HEK293T (cell line): ENCODE data around the gene PCK1.

Experiments used
- BHLHE40 ChIP-seq: fragments of 450-650 bp; IDR thresholded peaks from 2 replicates; pipeline ENCODE4 v1.6.1; 2016; ENCODE audit warnings: mild to moderate bottlenecking, moderate library complexity, borderline replicate concordance
- ELF4 ChIP-seq: fragments of 450-650 bp; IDR thresholded peaks from 2 replicates; pipeline ENCODE4 v1.6.1; 2017; ENCODE audit warnings: antibody characterized with exemption
- FOXA1 ChIP-seq: fragments of 450-650 bp; IDR thresholded peaks from 2 replicates; pipeline ENCODE4 v1.6.1; 2016; ENCODE audit warnings: mild to moderate bottlenecking
- HDGF ChIP-seq: fragments of 450-650 bp; IDR thresholded peaks from 2 replicates; pipeline ENCODE4 v1.6.1; 2017; ENCODE audit warnings: antibody characterized with exemption, borderline replicate concordance
- L3MBTL2 ChIP-seq: fragments of 450-650 bp; conservative IDR thresholded peaks from 2 replicates; pipeline ENCODE4 v1.6.1; 2016; ENCODE audit warnings: mild to moderate bottlenecking
- LEF1 ChIP-seq: fragments of 450-650 bp; IDR thresholded peaks from 2 replicates; pipeline ENCODE4 v1.6.1; 2017; ENCODE audit warnings: mild to moderate bottlenecking, borderline replicate concordance
- SP1 ChIP-seq: fragments of 450-650 bp; IDR thresholded peaks from 2 replicates; pipeline ENCODE4 v1.6.1; 2017
- TARDBP ChIP-seq: fragments of 450-650 bp; IDR thresholded peaks from 2 replicates; pipeline ENCODE4 v1.6.1; 2016
- TF ChIP-seq, protein P1 (sequence below): fragments of 450-650 bp; IDR thresholded peaks from 2 replicates; pipeline ENCODE4 v1.6.1; 2016

DNA sequence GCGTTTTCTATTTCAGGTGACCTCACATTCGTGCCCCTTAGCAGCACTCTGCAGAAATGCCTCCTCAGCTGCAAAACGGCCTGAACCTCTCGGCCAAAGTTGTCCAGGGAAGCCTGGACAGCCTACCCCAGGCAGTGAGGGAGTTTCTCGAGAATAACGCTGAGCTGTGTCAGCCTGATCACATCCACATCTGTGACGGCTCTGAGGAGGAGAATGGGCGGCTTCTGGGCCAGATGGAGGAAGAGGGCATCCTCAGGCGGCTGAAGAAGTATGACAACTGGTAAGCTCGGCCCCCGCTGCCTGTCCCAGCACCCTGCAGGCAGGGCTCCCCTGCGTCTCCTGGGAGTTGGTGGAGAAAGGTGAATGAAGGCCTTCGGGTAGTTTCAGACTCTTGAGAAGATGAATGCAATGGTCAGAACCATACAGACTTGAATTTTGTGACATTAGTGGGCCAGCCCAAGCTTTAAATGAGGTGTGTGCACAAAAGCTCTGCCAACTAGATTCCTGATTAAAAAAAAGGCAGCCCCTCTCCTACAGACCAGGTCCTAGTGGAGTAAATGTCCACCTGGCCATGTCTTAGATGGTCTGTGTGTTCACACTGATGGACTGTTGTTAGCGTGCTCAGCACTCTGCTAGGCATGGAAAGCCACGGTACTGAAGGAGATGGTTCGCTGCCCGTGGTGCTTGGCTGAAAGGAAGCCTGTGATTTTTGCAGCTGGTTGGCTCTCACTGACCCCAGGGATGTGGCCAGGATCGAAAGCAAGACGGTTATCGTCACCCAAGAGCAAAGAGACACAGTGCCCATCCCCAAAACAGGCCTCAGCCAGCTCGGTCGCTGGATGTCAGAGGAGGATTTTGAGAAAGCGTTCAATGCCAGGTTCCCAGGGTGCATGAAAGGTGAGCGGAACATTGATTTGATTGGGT lies 708 bp downstream of the PCK1 start:
- no peak for TF ChIP-seq FOXA1
- TF ChIP-seq BHLHE40 = no peak
- TF ChIP-seq HDGF = no peak
- TF ChIP-seq SP1 = no peak
- TF ChIP-seq ELF4 = no peak
- TF ChIP-seq, protein P1, sequence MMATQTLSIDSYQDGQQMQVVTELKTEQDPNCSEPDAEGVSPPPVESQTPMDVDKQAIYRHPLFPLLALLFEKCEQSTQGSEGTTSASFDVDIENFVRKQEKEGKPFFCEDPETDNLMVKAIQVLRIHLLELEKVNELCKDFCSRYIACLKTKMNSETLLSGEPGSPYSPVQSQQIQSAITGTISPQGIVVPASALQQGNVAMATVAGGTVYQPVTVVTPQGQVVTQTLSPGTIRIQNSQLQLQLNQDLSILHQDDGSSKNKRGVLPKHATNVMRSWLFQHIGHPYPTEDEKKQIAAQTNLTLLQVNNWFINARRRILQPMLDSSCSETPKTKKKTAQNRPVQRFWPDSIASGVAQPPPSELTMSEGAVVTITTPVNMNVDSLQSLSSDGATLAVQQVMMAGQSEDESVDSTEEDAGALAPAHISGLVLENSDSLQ = no peak
- no peak for TF ChIP-seq TARDBP
- TF ChIP-seq L3MBTL2 = no peak
- TF ChIP-seq LEF1 = no peak
